ENCODE results near the gene DNAJB5.

- TF ChIP-seq CTCF (IDR thresholded peaks at IDR 0.05), result no peak
- TF ChIP-seq POLR2A (IDR thresholded peaks at IDR 0.05), result no peak
These were observed 54.5 kb downstream of the DNAJB5 start for GRCh38 chr9:35044071-35044470.
